RWPE1 (cell line): ENCODE measurements around the gene GATM.
"Not testable (repeated sequence)": the region's sequence is repeated elsewhere in the genome, so short reads cannot be mapped to it uniquely, and the experiment has no call there.

Experiments used
- CTCF ChIA-PET: fragments of 350-600 bp; sonication (Branson Sonifier 250); formaldehyde crosslinking; extraction: SDS; loops from one replicate; lab custom pipeline; 2021; lab: Yijun Ruan, JAX
- POLR2A ChIA-PET: fragments of 400-600 bp; formaldehyde crosslinking; extraction: SDS; loops from one replicate; lab custom pipeline; 2020; ENCODE audit warnings: antibody characterized with exemption; ENCODE audit not compliant: low non-redundant PET; lab: Yijun Ruan, JAX
- DNase-seq: peaks from one replicate; pipeline ENCODE4 v3.0.0; 2012; ENCODE audit warnings: low spot score
- H3K27ac ChIP-seq: fragments of 450-650 bp; 2 replicates; pipeline ENCODE4 v1.5.1; 2017
- TF ChIP-seq, protein P1 (sequence below): fragments of 450-650 bp; conservative IDR thresholded peaks from 2 replicates; pipeline ENCODE4 v1.5.1; 2017; ENCODE audit warnings: low read depth, mild to moderate bottlenecking

The GATM gene

DNA sequence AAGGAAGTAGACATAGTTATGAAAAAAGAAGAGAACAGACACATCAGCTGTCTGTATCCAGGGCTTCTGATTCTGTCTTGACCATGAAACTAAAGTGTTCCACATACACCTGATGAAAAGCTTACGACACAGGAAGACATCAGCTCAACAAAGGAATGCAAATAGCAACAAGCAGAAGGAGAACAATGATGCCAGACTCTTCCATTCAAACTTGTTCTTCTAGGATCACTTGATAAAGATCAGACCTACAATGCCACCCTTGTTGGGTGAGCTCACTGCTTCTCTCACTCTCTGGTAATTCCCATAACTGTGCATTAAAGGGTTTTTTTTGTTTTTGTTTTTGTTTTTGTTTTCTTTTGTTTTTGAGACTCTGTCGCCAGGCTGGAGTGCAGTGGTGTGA lies 49.7 kb downstream of the GATM start:
- ChIA-PET CTCF (no interaction called here), POLR2A (no interaction called here)
- H3K27ac ChIP-seq: no peak overlapping the region
- TF ChIP-seq, protein P1, sequence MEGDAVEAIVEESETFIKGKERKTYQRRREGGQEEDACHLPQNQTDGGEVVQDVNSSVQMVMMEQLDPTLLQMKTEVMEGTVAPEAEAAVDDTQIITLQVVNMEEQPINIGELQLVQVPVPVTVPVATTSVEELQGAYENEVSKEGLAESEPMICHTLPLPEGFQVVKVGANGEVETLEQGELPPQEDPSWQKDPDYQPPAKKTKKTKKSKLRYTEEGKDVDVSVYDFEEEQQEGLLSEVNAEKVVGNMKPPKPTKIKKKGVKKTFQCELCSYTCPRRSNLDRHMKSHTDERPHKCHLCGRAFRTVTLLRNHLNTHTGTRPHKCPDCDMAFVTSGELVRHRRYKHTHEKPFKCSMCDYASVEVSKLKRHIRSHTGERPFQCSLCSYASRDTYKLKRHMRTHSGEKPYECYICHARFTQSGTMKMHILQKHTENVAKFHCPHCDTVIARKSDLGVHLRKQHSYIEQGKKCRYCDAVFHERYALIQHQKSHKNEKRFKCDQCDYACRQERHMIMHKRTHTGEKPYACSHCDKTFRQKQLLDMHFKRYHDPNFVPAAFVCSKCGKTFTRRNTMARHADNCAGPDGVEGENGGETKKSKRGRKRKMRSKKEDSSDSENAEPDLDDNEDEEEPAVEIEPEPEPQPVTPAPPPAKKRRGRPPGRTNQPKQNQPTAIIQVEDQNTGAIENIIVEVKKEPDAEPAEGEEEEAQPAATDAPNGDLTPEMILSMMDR: no peak
- no peak for DNase-seq

DNA sequence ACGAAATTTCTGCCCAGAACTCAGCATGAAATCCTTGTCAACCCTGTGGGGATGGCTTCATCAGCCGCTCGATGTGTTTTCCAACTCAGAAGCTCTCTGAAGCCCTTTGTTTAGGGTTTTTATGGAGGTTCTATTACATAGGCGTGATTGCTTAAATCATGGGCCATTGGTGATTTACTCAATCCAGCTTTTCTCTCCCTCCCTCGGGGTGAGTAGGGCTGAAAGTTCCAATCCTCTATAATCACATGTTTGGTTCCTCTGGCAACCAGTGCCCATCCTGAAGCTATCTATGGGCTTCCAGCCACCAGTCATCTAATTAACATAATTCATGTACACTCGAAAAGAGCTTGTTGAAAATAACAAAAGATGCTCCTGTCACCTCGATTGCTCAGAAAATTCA lies 51.6 kb downstream of the GATM start:
- H3K27ac ChIP-seq: no peak overlapping the region
- TF ChIP-seq, protein P1: no peak
- no peak for DNase-seq
- CTCF ChIA-PET: no interaction called here
- POLR2A ChIA-PET: no interaction called here

DNA sequence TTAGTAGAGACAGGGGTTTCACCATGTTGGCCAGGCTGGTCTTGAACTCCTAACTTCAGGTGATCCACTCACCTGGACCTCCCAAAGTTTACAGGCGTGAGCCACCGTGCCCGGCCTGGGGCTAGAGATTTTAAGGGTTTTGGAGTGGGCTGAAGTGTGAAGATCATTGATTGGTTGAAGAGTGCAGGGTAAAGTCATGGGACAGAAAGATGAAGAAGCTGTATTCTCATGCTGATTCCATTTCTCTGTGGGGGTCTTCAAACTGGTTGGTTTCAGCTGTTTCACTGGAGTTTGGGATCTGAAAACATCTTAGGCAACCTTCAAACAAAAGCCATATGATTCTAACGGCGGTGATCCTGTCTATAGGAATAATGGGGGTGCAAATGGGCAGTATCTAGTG lies 52.1 kb downstream of the GATM start:
- POLR2A ChIA-PET: no interaction called here
- TF ChIP-seq, protein P1: no peak
- no peak for DNase-seq
- CTCF ChIA-PET: no interaction called here
- no peak overlapping the region for H3K27ac ChIP-seq

- DNase-seq: peak; percentile 72
- no peak overlapping the region for H3K27ac ChIP-seq
- TF ChIP-seq, protein P1: no peak
- CTCF ChIA-PET: interaction anchor here (0.6 kb wide), 2 partner anchors 46 to 47 kb away, joined by 3 to 6 read pairs; no protein-coding TSS in a partner anchor
- POLR2A ChIA-PET: no interaction called here
These were observed 57.7 kb downstream of the GATM start for GRCh38 chr15:45320581-45321205.

DNA sequence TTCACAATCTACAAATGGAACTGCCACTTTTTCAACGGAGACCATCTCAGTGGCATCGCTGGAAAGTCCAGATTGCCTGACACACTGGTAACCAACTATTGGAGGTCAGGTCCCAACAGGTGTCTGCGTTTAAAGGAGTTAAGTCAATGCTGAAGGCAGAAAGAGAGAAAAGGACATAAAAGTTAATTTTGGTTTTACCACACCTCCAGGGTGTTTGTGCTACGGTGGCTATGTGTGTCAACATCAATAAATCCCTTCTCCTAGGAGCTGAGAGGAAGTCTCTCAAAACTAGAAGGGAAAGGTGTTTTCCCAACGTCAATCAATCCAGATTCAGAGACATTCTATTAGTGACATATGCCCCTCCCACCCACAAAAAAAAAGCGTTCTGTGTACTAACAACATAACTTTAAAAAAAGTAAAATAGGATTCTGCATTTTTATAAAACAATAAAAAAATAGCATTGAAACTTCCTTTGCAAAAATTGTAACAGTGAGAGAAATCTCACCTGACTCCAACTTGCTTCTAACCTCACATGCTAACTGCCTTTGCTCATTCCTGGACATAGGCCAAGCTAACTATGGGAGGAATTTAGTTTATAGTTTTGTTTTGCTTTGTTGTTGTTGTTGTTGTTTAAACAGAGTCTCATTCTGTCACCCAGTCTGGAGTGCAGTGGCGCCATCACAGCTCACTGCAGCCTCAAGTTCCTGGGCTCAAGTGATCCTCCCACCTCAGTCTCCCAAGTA lies 58.7 kb downstream of the GATM start:
- ChIA-PET CTCF (interaction anchor here (0.6 kb wide), 1 partner anchor 45 kb away, joined by 3 read pairs; no protein-coding TSS in a partner anchor), POLR2A (no interaction called here)
- DNase-seq: no peak
- TF ChIP-seq, protein P1: no peak
- H3K27ac ChIP-seq: no peak overlapping the region

- CTCF ChIA-PET: no interaction called here
- POLR2A ChIA-PET: no interaction called here
- TF ChIP-seq, protein P1: no peak
- DNase-seq: no peak
- no peak overlapping the region for H3K27ac ChIP-seq
These were observed 63.4 kb downstream of the GATM start for GRCh38 chr15:45314960-45315359.

GRCh38 chr15:45314117-45314516 lies 64.2 kb downstream of the GATM start:
- DNase-seq, CTCF ChIA-PET, POLR2A ChIA-PET, H3K27ac ChIP-seq: not testable (repeated sequence)
